NT2/D1 (cell line): ENCODE data around the gene MBNL2.

Experiments used
- DNase-seq: peaks from one replicate; pipeline ENCODE4 v3.0.0-alpha.2; 2011; ENCODE audit warnings: low read depth, low spot score
- H3K27me3 ChIP-seq: 2 replicates; pipeline ENCODE4 v1.6.0; 2011; ENCODE audit warnings: mild to moderate bottlenecking; ENCODE audit not compliant: insufficient read length, insufficient read depth
- H3K36me3 ChIP-seq: 2 replicates; pipeline ENCODE4 v1.6.1; 2011; ENCODE audit warnings: mild to moderate bottlenecking, low read length, mixed read lengths; ENCODE audit not compliant: insufficient read depth, insufficient read length
- H3K4me1 ChIP-seq: 2 replicates; pipeline ENCODE4 v1.5.1; 2011; ENCODE audit not compliant: insufficient read depth, insufficient read length
- H3K4me3 ChIP-seq: 2 replicates; pipeline ENCODE4 v1.5.1; 2011; ENCODE audit warnings: low read depth; ENCODE audit not compliant: insufficient read length
- H3K9ac ChIP-seq: 2 replicates; pipeline ENCODE4 v1.6.0; 2011; ENCODE audit warnings: low read depth; ENCODE audit not compliant: insufficient read length
- H3K9me3 ChIP-seq: 2 replicates; pipeline ENCODE4 v1.5.1; 2011; ENCODE audit warnings: mild to moderate bottlenecking, low read length; ENCODE audit not compliant: insufficient read depth
- SUZ12 ChIP-seq: IDR thresholded peaks from 2 replicates; pipeline ENCODE4 v1.6.1; 2011; ENCODE audit not compliant: insufficient read length, insufficient read depth; ENCODE audit errors: extremely low read depth
- YY1 ChIP-seq: IDR thresholded peaks from 2 replicates; pipeline ENCODE4 v1.6.1; 2011; ENCODE audit not compliant: insufficient read length, insufficient read depth
- ZNF274 ChIP-seq: IDR thresholded peaks from 2 replicates; pipeline ENCODE4 v1.6.1; 2011; ENCODE audit warnings: mild to moderate bottlenecking, low read depth, low read length

The MBNL2 gene

DNA sequence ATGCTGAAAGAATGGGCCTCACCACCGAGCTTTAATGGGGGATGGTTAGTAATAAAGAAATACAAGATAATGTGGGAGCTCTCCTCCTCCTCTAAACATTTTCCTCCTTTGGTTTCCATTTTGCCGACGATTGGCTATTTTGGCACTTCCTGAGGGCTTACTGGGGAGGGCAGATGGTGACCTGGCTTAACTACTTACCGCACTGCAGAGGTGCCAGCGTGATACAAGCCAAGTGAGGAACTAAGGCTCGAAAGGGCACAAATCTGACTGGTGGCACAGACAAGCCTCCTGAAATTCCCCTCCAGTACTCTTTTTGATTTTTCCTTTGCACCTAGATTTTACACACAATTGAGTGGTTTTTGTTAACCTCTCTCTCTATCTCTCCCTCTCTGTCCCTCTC is 158.6 kb downstream of the MBNL2 start:
- H3K4me3 ChIP-seq: no peak overlapping the region
- TF ChIP-seq YY1 (no peak), SUZ12 (no peak), ZNF274 (no peak)

GRCh38 chr13:97381189-97381588 is 159.1 kb downstream of the MBNL2 start:
- DNase-seq: no peak
- TF ChIP-seq YY1 (no peak), SUZ12 (no peak), ZNF274 (no peak)
- no peaks in the 10 kb centered on the region for H3K9me3 ChIP-seq
- H3K4me3 ChIP-seq: no peak overlapping the region
- no peak overlapping the region for H3K9ac ChIP-seq
- no peaks in the 10 kb centered on the region for H3K4me1 ChIP-seq
- H3K27me3 ChIP-seq: no peaks in the 10 kb centered on the region
- H3K36me3 ChIP-seq: peaks cover 3% of the 10 kb centered on the region

More for the DNA sequence above, 158.6 kb downstream of the MBNL2 start:
- H3K27me3 ChIP-seq: no peaks in the 10 kb centered on the region
- H3K9me3 ChIP-seq: no peaks in the 10 kb centered on the region
- H3K9ac ChIP-seq: no peak overlapping the region
- H3K4me1 ChIP-seq: no peaks in the 10 kb centered on the region
- peaks cover 3% of the 10 kb centered on the region for H3K36me3 ChIP-seq
- DNase-seq: no peak

DNA sequence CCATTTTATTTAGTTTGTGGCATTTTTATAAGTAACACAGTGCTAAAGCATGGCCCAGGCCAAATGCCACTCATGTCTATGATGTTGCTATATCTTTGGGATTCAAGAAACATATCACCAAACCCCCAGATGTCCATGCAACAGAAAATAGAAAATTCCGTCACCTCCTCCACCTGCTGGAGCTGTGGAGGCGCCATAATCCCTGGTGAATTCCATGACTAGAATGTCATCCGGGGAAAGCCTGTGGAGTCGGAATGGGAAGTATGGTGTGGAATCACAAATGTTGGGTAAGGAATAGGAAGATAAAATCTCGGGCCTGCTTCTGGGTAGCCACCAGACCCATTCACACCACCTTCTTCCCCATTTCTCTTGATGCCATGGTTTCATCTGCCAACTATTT is 160.1 kb downstream of the MBNL2 start:
- Histone ChIP-seq H3K4me3 (no peak overlapping the region), H3K36me3 (peaks cover 3% of the 10 kb centered on the region), H3K4me1 (no peaks in the 10 kb centered on the region), H3K9ac (no peak overlapping the region), H3K27me3 (no peaks in the 10 kb centered on the region), H3K9me3 (no peaks in the 10 kb centered on the region)
- TF ChIP-seq YY1 (no peak), ZNF274 (no peak), SUZ12 (no peak)
- DNase-seq: no peak

- H3K27me3 ChIP-seq: no peaks in the 10 kb centered on the region
- no peaks in the 10 kb centered on the region for H3K4me1 ChIP-seq
- H3K9me3 ChIP-seq: no peaks in the 10 kb centered on the region
- TF ChIP-seq SUZ12 (no peak), YY1 (no peak), ZNF274 (no peak)
- no peak overlapping the region for H3K9ac ChIP-seq
- peaks cover 3% of the 10 kb centered on the region for H3K36me3 ChIP-seq
- no peak overlapping the region for H3K4me3 ChIP-seq
- DNase-seq: no peak
Measured at GRCh38 chr13:97384371-97384770, 162.2 kb downstream of the MBNL2 start.

- H3K36me3 ChIP-seq: peaks cover 3% of the 10 kb centered on the region
- H3K4me1 ChIP-seq: no peaks in the 10 kb centered on the region
- no peaks in the 10 kb centered on the region for H3K27me3 ChIP-seq
- H3K9me3 ChIP-seq: no peaks in the 10 kb centered on the region
- TF ChIP-seq YY1 (no peak), SUZ12 (no peak), ZNF274 (no peak)
- DNase-seq: no peak
- H3K4me3 ChIP-seq: no peak overlapping the region
- no peak overlapping the region for H3K9ac ChIP-seq
Measured at GRCh38 chr13:97385146-97385545, 163.0 kb downstream of the MBNL2 start.

DNA sequence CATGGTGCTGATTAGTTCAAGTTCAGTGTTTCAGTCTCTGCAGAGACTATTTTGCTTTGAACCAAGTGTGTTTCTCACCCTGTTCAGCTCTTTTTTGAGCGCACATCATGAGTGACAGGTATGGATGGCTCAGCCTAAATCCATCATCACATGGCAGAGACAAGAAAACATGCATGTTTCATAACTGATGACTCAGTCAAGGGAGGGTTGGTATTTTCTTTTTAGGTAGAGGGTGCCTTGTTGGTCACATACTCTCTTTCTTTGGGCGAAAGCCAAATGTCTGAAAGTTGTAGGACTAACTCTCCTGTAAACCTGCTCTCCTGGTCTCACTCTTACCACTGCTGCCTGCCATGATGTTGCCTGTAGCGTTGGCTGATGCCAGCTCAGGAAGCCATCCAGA is 163.7 kb downstream of the MBNL2 start:
- DNase-seq: no peak
- Histone ChIP-seq H3K9ac (no peak overlapping the region), H3K9me3 (no peaks in the 10 kb centered on the region), H3K27me3 (no peaks in the 10 kb centered on the region), H3K4me3 (no peak overlapping the region), H3K36me3 (peaks cover 3% of the 10 kb centered on the region), H3K4me1 (no peaks in the 10 kb centered on the region)
- TF ChIP-seq ZNF274 (no peak), SUZ12 (no peak), YY1 (no peak)

GRCh38 chr13:97386801-97387484 is 164.8 kb downstream of the MBNL2 start:
- no peak for TF ChIP-seq ZNF274
- TF ChIP-seq YY1: no peak
- TF ChIP-seq SUZ12: no peak
- Histone ChIP-seq H3K9ac (no peak overlapping the region), H3K4me3 (no peak overlapping the region), H3K4me1 (no peaks in the 10 kb centered on the region), H3K36me3 (peaks cover 3% of the 10 kb centered on the region), H3K9me3 (no peaks in the 10 kb centered on the region), H3K27me3 (no peaks in the 10 kb centered on the region)
- no peak for DNase-seq

DNA sequence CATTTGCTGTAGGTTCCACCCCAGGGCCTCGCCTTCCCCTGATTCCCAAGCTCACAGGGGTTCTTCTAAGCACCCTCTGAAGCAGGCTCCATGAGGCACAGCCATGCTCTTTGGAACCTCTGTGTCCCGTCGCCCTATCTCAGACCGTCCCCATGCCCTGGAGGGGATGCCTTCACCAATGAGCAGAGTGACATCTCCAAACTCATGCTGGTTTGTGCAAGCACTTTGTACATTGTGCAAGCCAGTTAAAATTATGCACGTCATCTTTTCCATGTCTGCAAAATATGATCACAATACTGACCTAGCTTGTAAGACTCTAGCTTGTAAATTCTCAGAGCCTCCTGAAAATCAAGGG is 165.3 kb downstream of the MBNL2 start:
- no peak overlapping the region for H3K4me3 ChIP-seq
- H3K27me3 ChIP-seq: no peaks in the 10 kb centered on the region
- H3K9me3 ChIP-seq: no peaks in the 10 kb centered on the region
- H3K9ac ChIP-seq: no peak overlapping the region
- no peaks in the 10 kb centered on the region for H3K4me1 ChIP-seq
- no peaks in the 10 kb centered on the region for H3K36me3 ChIP-seq
- DNase-seq: no peak
- TF ChIP-seq YY1 (no peak), ZNF274 (no peak), SUZ12 (no peak)
